ENCODE measurements around the gene AGBL1. TPM values are rescaled to one million over a fixed set of nuclear protein-coding genes. Genes with fewer than 3 reads are reported as not detected.

AGBL1 gene
- total RNA-seq, 1 experiment from 2014 or later = not detected

GRCh38 chr15:86403914-86404583 is 324.4 kb downstream of the AGBL1 start:
- no peaks in the 10 kb centered on the region for H3K4me1 ChIP-seq (ENCODE audit: insufficient read depth, low read length, poor library complexity, severe bottlenecking)
- ChIA-PET POLR2A (ENCODE audit: low non-redundant PET) (no interaction called here), CTCF (no interaction called here)
- H3K4me3 ChIP-seq (ENCODE audit: low read depth, low read length, poor library complexity, severe bottlenecking) = no peak overlapping the region
- no TSS peak for BruUV-seq (replicated peaks)
- peaks cover 6% of the 10 kb centered on the region for H3K9me3 ChIP-seq (ENCODE audit: low read depth, low read length, poor library complexity, severe bottlenecking)
- DNase-seq (ENCODE audit: low spot score) = no peak
- TF ChIP-seq EZH2 (IDR thresholded peaks at IDR 0.05; ENCODE audit: borderline replicate concordance, low read depth, low read length, poor library complexity, severe bottlenecking) (no peak), CTCF (conservative IDR thresholded peaks at IDR 0.05; ENCODE audit: low read depth, low read length) (no peak)
- no peaks in the 10 kb centered on the region for H3K27me3 ChIP-seq (replicated peaks; ENCODE audit: insufficient read depth, low read depth, low read length, poor library complexity)
- H3K36me3 ChIP-seq (ENCODE audit: insufficient read depth, low read length, poor library complexity, severe bottlenecking) = no peaks in the 10 kb centered on the region
- intact Hi-C loops (cut with micrococcal nuclease; ENCODE audit: unreplicated experiment) = no loop called here
- no peak overlapping the region for H3K27ac ChIP-seq (ENCODE audit: low read depth, low read length, poor library complexity, severe bottlenecking)

- H3K27me3 ChIP-seq (replicated peaks; ENCODE audit: insufficient read depth, low read depth, low read length, poor library complexity) = no peaks in the 10 kb centered on the region
- ChIA-PET CTCF (interaction anchor here (0.6 kb wide), 1 partner anchor 25 kb away, joined by 20 read pairs; no protein-coding TSS in a partner anchor), POLR2A (ENCODE audit: low non-redundant PET) (no interaction called here)
- no peak overlapping the region for H3K27ac ChIP-seq (ENCODE audit: low read depth, low read length, poor library complexity, severe bottlenecking)
- peaks cover 6% of the 10 kb centered on the region for H3K9me3 ChIP-seq (ENCODE audit: low read depth, low read length, poor library complexity, severe bottlenecking)
- H3K4me3 ChIP-seq (ENCODE audit: low read depth, low read length, poor library complexity, severe bottlenecking) = no peak overlapping the region
- H3K36me3 ChIP-seq (ENCODE audit: insufficient read depth, low read length, poor library complexity, severe bottlenecking) = no peaks in the 10 kb centered on the region
- intact Hi-C loops (cut with micrococcal nuclease; ENCODE audit: unreplicated experiment) = no loop called here
- TF ChIP-seq CTCF (conservative IDR thresholded peaks at IDR 0.05; ENCODE audit: low read depth, low read length) (no peak), EZH2 (IDR thresholded peaks at IDR 0.05; ENCODE audit: borderline replicate concordance, low read depth, low read length, poor library complexity, severe bottlenecking) (no peak)
- no peak for DNase-seq (ENCODE audit: low spot score)
- no TSS peak for BruUV-seq (replicated peaks)
- H3K4me1 ChIP-seq (ENCODE audit: insufficient read depth, low read length, poor library complexity, severe bottlenecking) = no peaks in the 10 kb centered on the region
Observed at GRCh38 chr15:86408261-86408660, 328.6 kb downstream of the AGBL1 start.

- H3K36me3 ChIP-seq (ENCODE audit: insufficient read depth, low read length, poor library complexity, severe bottlenecking) = no peaks in the 10 kb centered on the region
- H3K4me1 ChIP-seq (ENCODE audit: insufficient read depth, low read length, poor library complexity, severe bottlenecking) = no peaks in the 10 kb centered on the region
- ChIA-PET POLR2A (ENCODE audit: low non-redundant PET) (no interaction called here), CTCF (no interaction called here)
- no peak for TF ChIP-seq EZH2 (IDR thresholded peaks at IDR 0.05; ENCODE audit: borderline replicate concordance, low read depth, low read length, poor library complexity, severe bottlenecking)
- no peak for TF ChIP-seq CTCF (conservative IDR thresholded peaks at IDR 0.05; ENCODE audit: low read depth, low read length)
- H3K9me3 ChIP-seq (ENCODE audit: low read depth, low read length, poor library complexity, severe bottlenecking) = no peaks in the 10 kb centered on the region
- no TSS peak for BruUV-seq (replicated peaks)
- H3K4me3 ChIP-seq (ENCODE audit: low read depth, low read length, poor library complexity, severe bottlenecking) = no peak overlapping the region
- H3K27ac ChIP-seq (ENCODE audit: low read depth, low read length, poor library complexity, severe bottlenecking) = no peak overlapping the region
- intact Hi-C loops (cut with micrococcal nuclease; ENCODE audit: unreplicated experiment) = no loop called here
- no peaks in the 10 kb centered on the region for H3K27me3 ChIP-seq (replicated peaks; ENCODE audit: insufficient read depth, low read depth, low read length, poor library complexity)
- no peak for DNase-seq (ENCODE audit: low spot score)
Observed at GRCh38 chr15:86411916-86412315, 332.2 kb downstream of the AGBL1 start.
